Activated CD4-positive, alpha-beta T cell treated with anti-CD3 and anti-CD28 coated beads, Interleukin-2, amount 50 U/mL, for 16 hours (primary cell): Measurements from ENCODE around the gene SPOP.
A peak's percentile ranks its signal among the peaks of the same experiment; 100 is the strongest.

ENCODE experiments used
- DNase-seq: peaks from one replicate; pipeline ENCODE4 v3.0.0-alpha.2; 2020

The SPOP gene

GRCh38 chr17:49582789-49583188, 95.1 kb downstream of the SPOP start:
- no peak for DNase-seq

DNA sequence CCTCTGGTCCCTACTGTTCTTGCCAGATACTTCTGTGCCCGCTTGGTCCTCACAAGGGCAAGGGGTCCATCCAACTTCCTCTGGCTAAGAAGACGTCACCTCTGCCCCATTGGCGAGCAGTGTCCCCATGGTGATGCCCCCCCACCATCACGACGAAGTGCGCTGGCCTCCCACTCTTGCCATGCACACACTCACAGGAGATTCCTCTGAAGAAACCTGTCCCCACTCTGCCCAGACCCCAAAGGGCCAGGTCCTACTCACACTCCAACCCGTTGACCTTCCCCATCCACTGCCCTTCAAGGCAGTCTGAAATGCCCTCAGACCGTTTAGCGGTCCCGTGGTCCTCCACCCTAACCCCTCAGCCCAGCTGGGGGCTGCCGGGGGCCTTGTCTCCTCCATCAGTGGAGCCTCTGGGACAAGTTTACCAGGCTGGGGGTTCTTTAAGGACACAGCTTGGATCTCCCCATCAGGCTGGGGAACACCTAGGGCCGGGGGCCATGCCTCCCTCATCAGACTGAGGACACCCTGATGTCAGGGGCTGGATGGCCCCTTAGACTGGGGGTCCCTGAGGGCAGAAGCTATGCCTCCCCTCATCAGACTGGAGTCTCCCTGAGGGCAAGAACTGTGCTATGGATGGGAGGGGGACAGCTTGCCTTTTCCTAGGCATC, 95.7 kb downstream of the SPOP start:
- DNase-seq: no peak

GRCh38 chr17:49581648-49581998, 96.3 kb downstream of the SPOP start:
- DNase-seq: no peak

DNA sequence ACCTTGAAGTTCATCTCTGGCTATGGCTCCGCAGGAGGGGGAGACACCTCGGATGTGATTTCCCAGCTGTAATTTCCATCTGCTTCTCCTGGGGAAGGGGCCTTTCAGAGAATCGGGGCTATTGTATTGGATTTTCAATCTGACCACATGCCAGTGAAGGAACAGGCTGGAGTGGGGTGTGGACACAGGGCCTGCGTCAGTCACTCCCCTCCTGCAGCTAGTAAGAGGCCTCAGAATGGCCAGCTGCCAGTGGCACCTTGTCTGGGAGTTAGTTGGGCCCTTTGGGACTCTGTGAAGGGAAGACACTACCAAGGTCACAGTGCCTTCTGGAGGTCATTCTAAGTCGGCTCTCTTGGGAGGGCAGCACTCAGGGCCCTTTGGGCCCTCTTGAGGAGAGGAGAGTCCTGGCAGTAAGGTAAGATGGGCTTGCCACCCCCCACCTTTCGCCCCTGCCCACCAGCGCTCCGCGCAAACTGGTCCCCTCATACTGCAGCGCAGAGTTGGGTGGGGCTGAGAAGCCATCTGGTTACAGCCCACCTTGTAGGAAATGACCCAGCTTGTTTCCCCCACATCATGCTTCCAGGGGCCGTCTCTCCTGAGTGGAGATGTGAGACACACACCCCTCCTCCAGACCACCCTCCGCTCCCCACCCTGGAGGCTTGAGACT, 96.8 kb downstream of the SPOP start:
- DNase-seq: no peak

- DNase-seq: no peak
Measured at GRCh38 chr17:49580055-49580721, 97.7 kb downstream of the SPOP start.

- no peak for DNase-seq
Measured at GRCh38 chr17:49579522-49579921, 98.4 kb downstream of the SPOP start.

GRCh38 chr17:49578952-49579500, 98.9 kb downstream of the SPOP start:
- DNase-seq: no peak

GRCh38 chr17:49578414-49578813, 99.5 kb downstream of the SPOP start:
- DNase-seq: no peak

DNA sequence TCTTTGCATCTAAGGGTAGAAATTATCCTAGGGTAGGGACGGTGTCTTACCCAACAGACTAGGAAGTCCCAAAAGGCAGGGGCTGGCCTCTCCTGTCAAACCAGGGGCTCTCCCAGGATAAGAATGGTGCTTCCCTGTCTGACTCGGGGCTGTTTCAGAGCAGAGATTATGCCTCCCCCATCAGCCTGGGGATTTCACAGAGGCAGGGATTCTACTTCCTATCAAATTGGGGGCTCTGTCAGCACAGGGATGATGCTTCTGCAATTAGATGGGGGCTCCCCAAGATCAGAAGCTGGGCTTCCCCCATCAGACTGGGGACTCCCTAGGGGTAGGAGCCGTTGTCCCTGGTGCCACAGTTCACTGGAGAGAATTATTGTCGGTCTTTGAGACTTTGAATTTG, 99.9 kb downstream of the SPOP start:
- no peak for DNase-seq

DNA sequence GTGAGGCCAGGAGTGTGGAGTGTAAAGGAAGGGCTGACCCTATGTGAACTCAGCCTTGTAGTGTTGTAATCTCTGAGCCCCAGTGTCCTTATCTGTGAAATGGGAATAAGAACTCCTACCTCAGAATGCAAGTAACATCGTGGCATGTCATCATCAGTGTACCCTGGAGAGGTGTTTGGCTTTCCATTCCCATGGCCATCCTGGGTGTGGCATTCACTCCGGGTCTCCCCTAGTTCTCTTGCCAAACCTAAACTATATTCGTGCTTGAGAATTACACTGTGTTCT, 100.3 kb downstream of the SPOP start:
- DNase-seq: no peak

- DNase-seq: no peak
Measured at GRCh38 chr17:49576917-49577649, 100.8 kb downstream of the SPOP start.

- no peak for DNase-seq
Measured at GRCh38 chr17:49576088-49576916, 101.6 kb downstream of the SPOP start.

DNA sequence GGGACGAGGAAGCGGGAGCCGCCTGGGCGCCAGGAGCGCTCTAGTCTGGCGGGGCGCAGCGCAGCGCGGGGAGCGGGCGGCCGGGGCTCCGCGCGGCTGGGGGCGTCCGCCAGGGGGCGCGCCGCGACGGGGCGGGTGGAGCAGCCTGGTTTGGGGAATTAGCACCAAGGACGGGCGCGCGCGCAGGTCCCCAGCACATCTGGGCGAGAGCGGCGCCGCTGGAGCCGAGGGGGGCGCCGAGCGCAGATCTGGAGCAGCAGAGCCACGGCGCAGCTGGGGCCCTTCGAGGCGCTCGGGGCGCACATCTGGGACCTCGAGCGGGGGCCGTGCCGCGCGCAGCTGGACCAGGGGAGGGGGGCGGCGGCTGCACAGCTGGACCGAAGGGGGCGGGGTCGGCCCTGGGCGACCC, 102.2 kb downstream of the SPOP start, which contains the start of gene NXPH3:
Gene NXPH3, plus strand, starts transcription at position 193 of the 409 bp plus-strand sequence. CDS start 349 bp downstream, outside the sequence.
- DNase-seq: peak; percentile 64

DNA sequence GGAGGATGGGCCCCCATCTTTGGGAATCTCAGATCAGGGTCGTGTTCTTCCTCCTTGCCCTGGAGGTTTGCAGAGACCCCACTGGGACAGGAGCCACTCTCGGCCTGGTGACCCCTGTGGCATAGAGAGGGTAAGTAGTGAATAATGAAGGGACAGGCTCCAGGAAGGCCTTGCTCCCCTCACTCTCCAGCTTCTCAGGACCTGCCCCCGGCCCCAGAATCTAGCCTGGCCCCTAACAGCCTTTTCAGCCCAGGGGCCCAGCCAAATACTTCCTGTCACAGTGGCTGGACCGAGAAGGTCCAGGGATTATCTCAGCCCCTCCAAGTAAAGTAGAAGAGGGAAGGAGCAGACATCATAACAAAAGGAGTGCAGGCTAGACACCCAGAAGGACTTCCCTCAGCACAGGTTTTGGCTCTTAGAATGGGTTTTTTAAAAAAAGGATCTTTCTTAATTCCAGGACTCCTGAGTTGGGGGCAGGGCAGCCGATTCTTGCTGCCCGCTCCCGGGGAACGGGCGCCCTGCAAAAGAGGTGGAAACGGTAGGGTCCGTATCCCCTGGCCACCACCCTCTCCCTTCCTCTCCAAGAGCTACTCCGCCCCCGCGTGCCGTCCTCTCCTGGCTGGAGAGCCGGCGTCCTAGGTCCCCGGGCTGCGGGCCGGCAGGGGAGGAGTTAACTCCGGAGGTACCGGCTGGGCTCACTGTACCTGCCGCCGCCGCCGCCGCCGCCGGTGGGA, 102.8 kb downstream of the SPOP start:
- no peak for DNase-seq

- DNase-seq: no peak
Measured at GRCh38 chr17:49574323-49574781, 103.5 kb downstream of the SPOP start.

DNA sequence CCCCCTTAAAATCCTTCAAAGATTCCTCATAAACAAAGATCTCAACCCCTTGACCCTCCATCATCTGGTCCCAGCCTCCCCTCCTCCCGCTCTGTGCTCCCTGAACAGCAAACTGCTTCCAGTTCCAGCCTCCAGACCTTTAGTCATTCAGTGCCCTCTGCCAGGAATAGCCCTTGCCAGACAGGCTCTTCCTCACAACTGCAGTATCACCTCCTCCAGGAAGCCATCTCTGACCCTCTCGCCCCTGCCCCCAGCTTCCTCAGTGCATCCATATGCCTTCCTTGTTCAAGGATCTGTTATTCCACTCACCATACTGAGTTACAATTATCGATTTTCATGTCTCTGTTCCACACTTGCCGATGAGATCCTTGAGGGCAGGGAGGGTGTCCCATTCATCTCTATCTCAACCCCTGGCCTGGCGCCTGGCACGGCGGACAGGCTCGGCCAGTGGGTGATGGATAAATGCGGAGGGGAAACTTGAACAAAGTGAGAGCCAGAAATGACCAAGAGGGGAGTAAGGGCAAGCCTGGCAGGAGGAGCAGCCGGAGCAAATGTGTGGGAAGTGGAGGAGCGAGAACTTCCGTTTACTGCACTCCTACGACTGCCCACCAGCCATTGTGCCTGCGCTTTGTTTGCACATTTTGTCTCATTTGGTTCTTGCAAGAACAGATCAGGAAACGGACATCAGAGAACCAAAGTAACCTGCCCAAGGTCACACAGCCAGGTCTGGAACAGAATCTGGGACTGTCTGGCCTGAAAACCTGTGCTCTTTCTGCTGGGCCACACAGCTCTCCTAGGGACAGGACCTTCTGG, 104.2 kb downstream of the SPOP start:
- DNase-seq: no peak

DNA sequence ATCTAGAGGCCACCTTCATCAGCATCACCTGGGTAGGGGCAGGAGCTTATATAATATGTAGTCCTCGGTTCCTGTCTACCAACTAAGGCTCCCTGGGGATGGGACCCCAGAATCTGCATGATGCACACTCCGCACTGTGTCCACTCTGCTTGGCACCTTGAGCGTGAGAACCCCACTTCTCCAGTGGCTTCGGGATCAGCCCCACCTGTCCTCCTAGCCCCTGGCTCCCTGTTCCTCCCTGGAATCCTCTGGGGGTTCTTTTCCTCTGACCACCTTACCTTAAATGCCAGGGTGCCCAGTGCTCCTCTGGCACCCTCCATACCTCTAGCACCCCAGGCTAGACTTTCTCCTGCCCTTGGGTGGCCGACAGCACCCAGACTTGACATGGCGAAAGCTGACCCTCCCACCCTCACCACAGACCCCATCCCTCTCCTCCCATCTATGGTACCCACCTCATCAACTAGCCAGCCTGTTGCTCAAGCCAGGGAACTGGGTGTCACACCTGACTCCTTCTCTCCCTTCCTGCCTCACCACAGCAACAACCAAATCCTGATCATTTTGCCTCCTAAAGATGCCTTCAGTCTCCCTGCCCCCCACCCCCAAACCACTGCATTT, 105.0 kb downstream of the SPOP start:
- DNase-seq: no peak

DNA sequence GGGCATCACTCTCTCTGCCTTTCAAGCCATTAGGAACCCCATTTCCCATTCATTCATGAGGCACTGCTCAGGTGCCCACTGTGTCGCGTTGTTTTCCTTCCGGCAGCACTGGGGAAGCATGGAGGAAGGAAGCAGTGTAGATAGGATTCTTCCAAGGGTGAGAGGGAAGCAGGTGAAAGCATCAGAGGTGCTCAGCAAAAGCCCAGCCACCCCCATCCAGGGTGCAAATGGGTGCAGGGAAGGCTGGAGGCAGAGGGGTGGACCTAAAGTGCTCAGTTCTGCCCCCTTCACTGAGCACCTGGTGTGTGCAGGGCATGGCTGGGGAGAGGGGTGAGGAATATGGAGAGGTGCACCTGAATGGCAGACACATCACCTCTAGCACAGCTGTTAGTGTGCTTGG, 105.7 kb downstream of the SPOP start:
- DNase-seq: no peak

DNA sequence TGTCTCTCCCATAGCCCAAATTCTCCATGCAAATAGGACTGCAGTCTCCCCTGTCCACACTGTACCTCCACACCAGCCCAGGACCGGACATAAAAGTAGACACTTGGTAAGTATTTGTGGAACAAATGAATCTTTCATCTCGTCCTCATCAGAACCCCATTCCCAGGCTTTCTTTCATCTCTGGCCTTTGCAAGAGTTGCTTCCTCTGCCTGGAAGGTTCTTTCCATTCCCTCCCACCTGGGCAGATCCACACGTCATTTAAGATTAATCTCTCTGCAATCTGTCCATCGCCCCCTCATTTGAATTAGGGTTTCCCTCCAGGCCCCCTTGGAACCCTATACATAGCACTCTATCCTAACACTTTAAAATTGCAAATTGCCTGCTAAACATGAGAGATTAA, 106.1 kb downstream of the SPOP start:
- no peak for DNase-seq

DNA sequence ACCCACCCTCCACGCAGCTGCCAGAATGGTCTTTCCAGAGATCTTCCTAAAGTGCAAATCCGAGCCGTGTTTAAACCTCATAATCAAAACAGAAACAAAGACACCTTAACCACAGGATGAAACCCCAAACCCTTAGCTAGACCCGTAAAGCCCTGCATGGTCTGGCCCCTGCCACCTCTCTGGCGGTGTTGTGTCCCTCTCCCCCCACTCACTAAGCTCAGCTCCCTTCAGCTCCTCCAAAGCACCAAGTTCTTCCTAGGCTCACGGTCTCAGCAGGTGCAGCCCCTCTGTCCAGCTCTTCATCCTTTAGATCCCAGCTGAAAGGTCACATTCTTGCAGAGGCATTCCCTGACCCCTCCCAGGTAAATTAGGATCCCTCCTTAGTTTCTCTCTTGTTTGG, 106.6 kb downstream of the SPOP start:
- DNase-seq: no peak
